H9 (cell line): ENCODE measurements around the gene HS6ST1. TPM values are rescaled to one million over a fixed set of nuclear protein-coding genes. Genes with fewer than 3 reads are reported as not detected.

Experiments
- DNase-seq: peaks from one replicate; pipeline ENCODE4 v3.0.0-alpha.2; 2017
- H2AFZ ChIP-seq: one replicate; pipeline ENCODE4 v1.6.1; 2013; ENCODE audit warnings: mild to moderate bottlenecking, low read length, control low read depth, moderate library complexity
- H2AK5ac ChIP-seq: 2 replicates; pipeline ENCODE4 v1.6.1; 2013; ENCODE audit warnings: low read length, control low read depth, mixed read lengths; ENCODE audit not compliant: insufficient read length
- H2BK120ac ChIP-seq: one replicate; pipeline ENCODE4 v1.6.1; 2013; ENCODE audit warnings: low read depth, mild to moderate bottlenecking, low read length, control low read depth, inconsistent platforms; ENCODE audit not compliant: poor library complexity, severe bottlenecking
- H2BK12ac ChIP-seq: 2 replicates; pipeline ENCODE4 v1.6.1; 2013; ENCODE audit warnings: low read length, control low read depth, mixed read lengths, low read depth; ENCODE audit not compliant: insufficient read length
- H2BK15ac ChIP-seq: 2 replicates; pipeline ENCODE4 v1.6.1; 2013; ENCODE audit warnings: low read depth, low read length, control low read depth
- H2BK20ac ChIP-seq: one replicate; pipeline ENCODE4 v1.6.1; 2013; ENCODE audit warnings: low read depth, mild to moderate bottlenecking, low read length, control low read depth, inconsistent platforms; ENCODE audit not compliant: poor library complexity, severe bottlenecking
- H2BK5ac ChIP-seq: 2 replicates; pipeline ENCODE4 v1.6.1; 2013; ENCODE audit warnings: low read length, control low read depth, mixed read lengths; ENCODE audit not compliant: insufficient read length
- H3K14ac ChIP-seq: 2 replicates; pipeline ENCODE4 v1.6.1; 2013; ENCODE audit warnings: low read length, control low read depth; ENCODE audit not compliant: insufficient read depth
- H3K18ac ChIP-seq: 2 replicates; pipeline ENCODE4 v1.6.1; 2013; ENCODE audit warnings: low read depth, mild to moderate bottlenecking, mixed read lengths, low read length, control low read depth; ENCODE audit not compliant: insufficient read length
- H3K23ac ChIP-seq: 2 replicates; pipeline ENCODE4 v1.6.1; 2013; ENCODE audit warnings: low read length, control low read depth, mixed read lengths, low read depth; ENCODE audit not compliant: insufficient read length
- H3K23me2 ChIP-seq: 2 replicates; pipeline ENCODE4 v1.6.1; 2013; ENCODE audit warnings: low read depth, mild to moderate bottlenecking, mixed read lengths, low read length, control low read depth; ENCODE audit not compliant: insufficient read length, poor library complexity, severe bottlenecking
- H3K27ac ChIP-seq: 2 replicates; pipeline ENCODE4 v1.5.1; 2013; ENCODE audit warnings: low read length, control low read depth, mixed read lengths, low read depth; ENCODE audit not compliant: insufficient read length
- H3K27me3 ChIP-seq: 2 replicates; pipeline ENCODE4 v1.6.1; 2013; ENCODE audit warnings: low read length, control low read depth, inconsistent platforms; ENCODE audit not compliant: insufficient read depth
- H3K4ac ChIP-seq: 2 replicates; pipeline ENCODE4 v1.6.1; 2013; ENCODE audit warnings: low read depth, mild to moderate bottlenecking, control low read depth, inconsistent platforms, low read length, moderate library complexity
- H3K4me1 ChIP-seq: 2 replicates; pipeline ENCODE4 v1.6.1; 2013; ENCODE audit warnings: low read length, control low read depth, inconsistent platforms; ENCODE audit not compliant: insufficient read depth
- H3K4me2 ChIP-seq: 2 replicates; pipeline ENCODE4 v1.6.1; 2013; ENCODE audit warnings: low read length, control low read depth, mixed read lengths; ENCODE audit not compliant: insufficient read length, insufficient read depth
- H3K56ac ChIP-seq: 2 replicates; pipeline ENCODE4 v1.6.1; 2013; ENCODE audit warnings: low read depth, mild to moderate bottlenecking, mixed read lengths, low read length, control low read depth; ENCODE audit not compliant: insufficient read length
- H3K79me1 ChIP-seq: 2 replicates; pipeline ENCODE4 v1.6.1; 2013; ENCODE audit warnings: low read depth, mild to moderate bottlenecking, moderate library complexity, low read length, control low read depth, inconsistent platforms; ENCODE audit not compliant: insufficient read depth, poor library complexity, severe bottlenecking
- H3K79me2 ChIP-seq: 2 replicates; pipeline ENCODE4 v1.6.1; 2013; ENCODE audit warnings: low read length, control low read depth, inconsistent platforms; ENCODE audit not compliant: insufficient read depth
- H3K9ac ChIP-seq: 2 replicates; pipeline ENCODE4 v1.6.1; 2013; ENCODE audit warnings: low read length, control low read depth, mixed read lengths; ENCODE audit not compliant: insufficient read length; ENCODE audit errors: extremely low read depth
- H3K9me3 ChIP-seq: one replicate; pipeline ENCODE4 v1.6.1; 2013; ENCODE audit warnings: low read depth, low read length, inconsistent platforms; ENCODE audit not compliant: control insufficient read depth
- H3T11ph ChIP-seq: one replicate; pipeline ENCODE4 v1.6.1; 2013; ENCODE audit warnings: mild to moderate bottlenecking, low read length, control low read depth, inconsistent platforms
- H4K20me1 ChIP-seq: one replicate; pipeline ENCODE4 v1.6.1; 2013; ENCODE audit not compliant: control insufficient read depth, insufficient read length, insufficient read depth
- H4K5ac ChIP-seq: 2 replicates; pipeline ENCODE4 v1.6.1; 2013; ENCODE audit warnings: low read depth, mild to moderate bottlenecking, mixed read lengths, low read length, control low read depth; ENCODE audit not compliant: insufficient read length
- H4K8ac ChIP-seq: replicated peaks from 2 replicates; pipeline ENCODE4 v1.6.1; 2013; ENCODE audit warnings: low read length, control low read depth, mixed read lengths, low read depth; ENCODE audit not compliant: insufficient read length
- H4K91ac ChIP-seq: 2 replicates; pipeline ENCODE4 v1.6.1; 2013; ENCODE audit warnings: low read depth, mild to moderate bottlenecking, moderate library complexity, mixed read lengths, low read length, control low read depth; ENCODE audit not compliant: insufficient read length
- H3K27ac Mint-ChIP-seq, 3 experiments: 2 replicates in 2 of 3; 3 replicates in 1 of 3; pipeline ENCODE4 v1.8.0; 2020 to 2021; ENCODE audit warnings: mixed read lengths in 3 of 3, mild to moderate bottlenecking in 1 of 3, moderate library complexity in 1 of 3
- H3K27me3 Mint-ChIP-seq: 2 replicates; pipeline ENCODE4 v1.8.0; 2021; ENCODE audit warnings: low read depth, mild to moderate bottlenecking, moderate library complexity, mixed read lengths
- H3K36me3 Mint-ChIP-seq, 3 experiments: 2 replicates in 2 of 3; 3 replicates in 1 of 3; pipeline ENCODE4 v1.8.0; 2020 to 2021; ENCODE audit warnings: low read depth in 3 of 3, mixed read lengths in 3 of 3; ENCODE audit not compliant: insufficient read depth in 1 of 3
- H3K4me1 Mint-ChIP-seq, 2 experiments: 2 replicates each; pipeline ENCODE4 v1.8.0; 2020; ENCODE audit warnings: mixed read lengths in 2 of 2
- H3K4me3 Mint-ChIP-seq, 2 experiments: 2 replicates in 1 of 2; 3 replicates in 1 of 2; pipeline ENCODE4 v1.8.0; 2020 to 2021; ENCODE audit warnings: mild to moderate bottlenecking in 2 of 2, mixed read lengths in 2 of 2, moderate library complexity in 1 of 2
- H3K9me3 Mint-ChIP-seq, 2 experiments: 2 replicates in 1 of 2; 3 replicates in 1 of 2; pipeline ENCODE4 v1.8.0; 2020; ENCODE audit warnings: mild to moderate bottlenecking in 2 of 2, mixed read lengths in 2 of 2, moderate library complexity in 1 of 2
- CTCF ChIP-seq: fragments of 200-600 bp; sonication (generic); conservative IDR thresholded peaks from 3 replicates; pipeline ENCODE4 v1.8.0; 2021; ENCODE audit warnings: antibody characterized with exemption, mild to moderate bottlenecking
- WGBS: extraction: QIAGEN DNeasy Blood & Tissue Kit; methylation state at CpG from one replicate; pipeline ENCODE4 v1.1.7; 2013; ENCODE audit warnings: missing lambda C conversion rate, low lambda C conversion rate, mixed read lengths; ENCODE audit not compliant: insufficient read length; ENCODE audit errors: extremely low coverage; 5-methylcytosine and 5-hydroxymethylcytosine counted together
- total RNA-seq: library from RNA; stranded (reverse); gene quantifications from 2 replicates; pipeline ENCODE4 v1.2.1, GENCODE V29; 2021

HS6ST1 gene
- total RNA-seq, 1 experiment from 2014 or later, result 60.2 TPM

- no peak overlapping the region for H3K4me2 ChIP-seq
- no peak overlapping the region for H3K27ac Mint-ChIP-seq
- no peak overlapping the region for H2AK5ac ChIP-seq
- WGBS, result no CpG with 5 or more reads among the region's 1 CpG
- H2BK12ac ChIP-seq, result no peak overlapping the region
- no peak overlapping the region for H3T11ph ChIP-seq
- peaks cover 5% of the 10 kb centered on the region for H3K27me3 Mint-ChIP-seq
- H3K4me1 Mint-ChIP-seq, result peaks cover 3 to 7% of the 10 kb centered on the region in 2 experiments
- H4K5ac ChIP-seq, result no peak overlapping the region
- H3K4ac ChIP-seq, result no peak overlapping the region
- peaks cover 25 to 27% of the 10 kb centered on the region in 2 experiments for H3K9me3 Mint-ChIP-seq
- H2BK15ac ChIP-seq, result no peak overlapping the region
- H2BK20ac ChIP-seq, result no peak overlapping the region
- H3K36me3 Mint-ChIP-seq, result peaks cover 12 to 28% (median 20%) of the 10 kb centered on the region in 3 experiments
- no peak overlapping the region for H2AFZ ChIP-seq
- H3K56ac ChIP-seq, result no peak overlapping the region
- H3K79me1 ChIP-seq, result no peaks in the 10 kb centered on the region
- no peak overlapping the region for H4K8ac ChIP-seq
- no peaks in the 10 kb centered on the region for H3K79me2 ChIP-seq
- no peak overlapping the region for H3K23ac ChIP-seq
- H3K9ac ChIP-seq, result no peak overlapping the region
- H3K23me2 ChIP-seq, result no peaks in the 10 kb centered on the region
- H2BK5ac ChIP-seq, result no peak overlapping the region
- H3K9me3 ChIP-seq, result peaks cover 13% of the 10 kb centered on the region
- H3K4me3 Mint-ChIP-seq, result no peak overlapping the region
- no peak for TF ChIP-seq CTCF
- no peak overlapping the region for H3K14ac ChIP-seq
- DNase-seq, result no peak
- no peak overlapping the region for H3K27ac ChIP-seq
- no peaks in the 10 kb centered on the region for H3K27me3 ChIP-seq
- peaks cover 2% of the 10 kb centered on the region for H4K20me1 ChIP-seq
- no peaks in the 10 kb centered on the region for H3K4me1 ChIP-seq
- H4K91ac ChIP-seq, result no peak overlapping the region
- H2BK120ac ChIP-seq, result no peak overlapping the region
- H3K18ac ChIP-seq, result no peak overlapping the region
These were observed 32.1 kb upstream of the HS6ST1 start for GRCh38 chr2:128350736-128351135.
